Thyroid gland (tissue), 4 donors: Measurements from ENCODE around the gene ANO1. TPM values are rescaled to one million over a fixed set of nuclear protein-coding genes. Genes with fewer than 3 reads are reported as not detected.

Experiments used
- DNase-seq, 2 donors: peaks; one replicate each; pipeline ENCODE4 v3.0.0-alpha.2; 2019
- H3K27ac ChIP-seq, 3 donors: fragments of 200-600 bp; sonication (generic); 1 replicate in 2 of 3; 2 replicates in 1 of 3; pipeline ENCODE4 v1.5.1; 2016 to 2019; ENCODE audit warnings: mild to moderate bottlenecking in 1 of 3, moderate library complexity in 1 of 3
- H3K27me3 ChIP-seq: fragments of 200-600 bp; sonication (generic); one replicate; pipeline ENCODE4 v1.5.1; 2019
- H3K36me3 ChIP-seq, 2 donors: fragments of 200-600 bp; sonication (generic); one replicate each; pipeline ENCODE4 v1.5.1; 2016 to 2019
- H3K4me1 ChIP-seq, 2 donors: fragments of 200-600 bp; sonication (generic); one replicate each; pipeline ENCODE4 v1.5.1; 2017 to 2019
- H3K4me3 ChIP-seq, 3 donors: fragments of 200-600 bp; sonication (generic); replicated peaks in 1 of 3; 1 replicate in 2 of 3; 2 replicates in 1 of 3; pipeline ENCODE4 v1.5.1; 2016; ENCODE audit warnings: mild to moderate bottlenecking in 1 of 3
- H3K9me3 ChIP-seq: fragments of 200-600 bp; sonication (generic); one replicate; pipeline ENCODE4 v1.5.1; 2017
- POLR2A ChIP-seq, 2 donors: fragments of 450-650 bp; IDR thresholded peaks; one replicate each; pipeline ENCODE4 v1.6.1; 2017; ENCODE audit warnings: antibody characterized with exemption in 2 of 2, mild to moderate bottlenecking in 2 of 2, moderate library complexity in 1 of 2
- WGBS, 2 donors: methylation state at CpG; one replicate each; pipeline ENCODE4 v1.1.5; 2017; 5-methylcytosine and 5-hydroxymethylcytosine counted together
- intact Hi-C: fragments of 100-400 bp; cut with DNase I; formaldehyde crosslinking; loops from one replicate; pipeline ENCODE4 v1.15.1; 2023
- total RNA-seq, 4 donors: library from RNA; depleted of rRNA; stranded (reverse); fragments of >200 nt; gene quantifications; one replicate each; pipeline ENCODE4 v1.2.3, GENCODE V29; 2016
- TF ChIP-seq, protein P1 (sequence below), 6 experiments: fragments of 200-600 bp in 3 of 6; fragments of 450-650 bp in 3 of 6; sonication (generic) in 3 of 6; IDR thresholded peaks; one replicate each; pipeline ENCODE4 v1.5.1; 2016 to 2019; ENCODE audit warnings: antibody characterized with exemption in 6 of 6, mild to moderate bottlenecking in 2 of 6, inconsistent platforms in 1 of 6, moderate library complexity in 1 of 6

ANO1 gene
- total RNA-seq, 4 donors from 2014 or later = 25.8 to 56.2 (median 35.3) TPM

DNA sequence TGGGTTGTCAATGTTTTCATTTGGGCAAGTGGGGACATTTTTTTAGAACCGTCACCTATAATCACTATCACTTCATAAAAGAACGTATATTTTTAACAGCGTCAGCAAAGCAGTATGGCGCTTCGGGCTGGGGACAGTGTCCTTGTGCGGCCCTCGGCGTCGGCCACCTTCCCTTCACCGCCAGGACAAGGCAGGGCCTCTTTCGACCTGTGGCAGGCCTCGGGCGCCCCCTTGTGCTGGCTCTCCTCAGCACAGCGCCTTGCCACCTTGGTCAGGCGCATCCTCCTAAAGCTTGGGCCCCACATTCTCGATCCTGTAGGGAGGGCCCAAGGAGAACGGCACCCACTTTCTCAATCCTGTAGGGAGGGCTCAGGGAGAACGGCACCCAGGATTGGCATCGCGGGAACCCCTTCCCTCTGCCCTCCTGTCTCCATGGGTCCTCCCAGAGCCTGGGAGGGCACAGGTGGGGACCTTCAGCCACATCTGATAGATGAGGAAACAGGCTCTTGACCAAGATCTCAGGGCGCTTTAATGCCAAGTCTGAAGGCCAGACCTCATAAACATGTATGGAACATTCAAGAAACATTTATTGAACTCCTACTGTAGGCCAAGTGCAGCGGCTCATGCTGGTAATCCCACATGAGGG, 113.5 kb downstream of the ANO1 start:
- Histone ChIP-seq H3K27ac (no peak overlapping the region), H3K36me3 (peaks cover 0 to 4% of the 10 kb centered on the region in 2 donors), H3K27me3 (no peaks in the 10 kb centered on the region), H3K4me3 (no peak overlapping the region), H3K4me1 (no peaks in the 10 kb centered on the region), H3K9me3 (no peaks in the 10 kb centered on the region)
- intact Hi-C loops = loop anchor here (2.0 to 5.0 kb wide), 2 partner anchors 273 to 504 kb away; no protein-coding TSS in a partner anchor
- 7 to 13% methylated on average over 20 to 22 of the region's 22 CpGs for WGBS, 2 donors
- TF ChIP-seq, protein P1, sequence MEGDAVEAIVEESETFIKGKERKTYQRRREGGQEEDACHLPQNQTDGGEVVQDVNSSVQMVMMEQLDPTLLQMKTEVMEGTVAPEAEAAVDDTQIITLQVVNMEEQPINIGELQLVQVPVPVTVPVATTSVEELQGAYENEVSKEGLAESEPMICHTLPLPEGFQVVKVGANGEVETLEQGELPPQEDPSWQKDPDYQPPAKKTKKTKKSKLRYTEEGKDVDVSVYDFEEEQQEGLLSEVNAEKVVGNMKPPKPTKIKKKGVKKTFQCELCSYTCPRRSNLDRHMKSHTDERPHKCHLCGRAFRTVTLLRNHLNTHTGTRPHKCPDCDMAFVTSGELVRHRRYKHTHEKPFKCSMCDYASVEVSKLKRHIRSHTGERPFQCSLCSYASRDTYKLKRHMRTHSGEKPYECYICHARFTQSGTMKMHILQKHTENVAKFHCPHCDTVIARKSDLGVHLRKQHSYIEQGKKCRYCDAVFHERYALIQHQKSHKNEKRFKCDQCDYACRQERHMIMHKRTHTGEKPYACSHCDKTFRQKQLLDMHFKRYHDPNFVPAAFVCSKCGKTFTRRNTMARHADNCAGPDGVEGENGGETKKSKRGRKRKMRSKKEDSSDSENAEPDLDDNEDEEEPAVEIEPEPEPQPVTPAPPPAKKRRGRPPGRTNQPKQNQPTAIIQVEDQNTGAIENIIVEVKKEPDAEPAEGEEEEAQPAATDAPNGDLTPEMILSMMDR (IDR thresholded peaks at IDR 0.05) = peak; percentile 84 to 97 (median 90)
- TF ChIP-seq POLR2A (IDR thresholded peaks at IDR 0.05) = no peak
- DNase-seq = peak; percentile 80 to 82

DNA sequence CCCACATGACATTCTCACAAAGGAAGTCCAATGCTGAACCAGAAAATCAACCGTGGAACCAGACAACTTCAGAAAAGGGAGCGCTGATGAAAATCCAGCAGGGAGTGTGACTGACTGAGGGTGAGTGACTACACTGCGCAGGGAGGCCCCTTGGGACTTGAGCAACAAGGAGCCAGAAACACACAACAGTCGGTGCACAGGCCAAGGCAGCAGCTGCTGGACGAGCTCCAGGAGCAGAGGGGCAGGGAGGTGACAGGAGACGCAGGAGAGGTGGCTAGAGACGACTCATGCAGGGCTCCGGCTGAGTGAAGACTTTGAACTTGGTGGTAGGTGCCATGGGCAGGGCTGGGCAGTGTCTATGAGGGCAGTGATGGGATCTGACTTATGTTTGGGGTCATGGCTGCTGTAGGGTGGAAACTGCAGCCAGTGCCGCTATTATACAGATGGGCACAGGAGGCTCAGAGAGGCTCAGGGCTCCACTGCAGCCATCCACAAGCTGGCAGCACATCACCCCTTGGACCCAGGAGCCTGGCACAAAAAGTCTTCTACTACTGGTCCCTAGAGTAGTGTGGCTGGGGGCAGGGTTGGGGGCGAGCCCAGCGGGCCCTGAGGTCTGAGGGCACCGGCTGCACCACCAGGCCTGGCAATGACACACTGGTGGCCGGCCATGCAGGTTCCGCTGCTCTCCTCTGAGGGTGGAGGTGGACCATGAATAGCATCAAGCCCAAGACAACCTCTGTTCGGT, 114.7 kb downstream of the ANO1 start:
- H3K36me3 ChIP-seq = peaks cover 0 to 3% of the 10 kb centered on the region in 2 donors
- no peak for DNase-seq
- H3K4me1 ChIP-seq = no peaks in the 10 kb centered on the region
- no peaks in the 10 kb centered on the region for H3K9me3 ChIP-seq
- TF ChIP-seq, protein P1 (IDR thresholded peaks at IDR 0.05) = no peak
- TF ChIP-seq POLR2A (IDR thresholded peaks at IDR 0.05) = no peak
- no peak overlapping the region for H3K27ac ChIP-seq
- H3K27me3 ChIP-seq = no peaks in the 10 kb centered on the region
- H3K4me3 ChIP-seq = no peak overlapping the region
- intact Hi-C loops = loop anchor here (2.0 to 5.0 kb wide), 2 partner anchors 274 to 506 kb away; no protein-coding TSS in a partner anchor
- 52 to 65% methylated on average over 9 to 13 of the region's 15 CpGs for WGBS, 2 donors

GRCh38 chr11:70193411-70194292, 115.5 kb downstream of the ANO1 start:
- Histone ChIP-seq H3K9me3 (no peaks in the 10 kb centered on the region), H3K4me3 (no peak overlapping the region), H3K27me3 (no peaks in the 10 kb centered on the region), H3K36me3 (no peaks in the 10 kb centered on the region), H3K4me1 (no peaks in the 10 kb centered on the region), H3K27ac (no peak overlapping the region)
- TF ChIP-seq POLR2A (IDR thresholded peaks at IDR 0.05) = no peak
- TF ChIP-seq, protein P1 (IDR thresholded peaks at IDR 0.05) = no peak
- 82 to 87% methylated on average over 7 of the region's 7 CpGs for WGBS, 2 donors
- no peak for DNase-seq
- intact Hi-C loops = loop anchor here (2.0 to 5.0 kb wide), 2 partner anchors 275 to 506 kb away; no protein-coding TSS in a partner anchor

DNA sequence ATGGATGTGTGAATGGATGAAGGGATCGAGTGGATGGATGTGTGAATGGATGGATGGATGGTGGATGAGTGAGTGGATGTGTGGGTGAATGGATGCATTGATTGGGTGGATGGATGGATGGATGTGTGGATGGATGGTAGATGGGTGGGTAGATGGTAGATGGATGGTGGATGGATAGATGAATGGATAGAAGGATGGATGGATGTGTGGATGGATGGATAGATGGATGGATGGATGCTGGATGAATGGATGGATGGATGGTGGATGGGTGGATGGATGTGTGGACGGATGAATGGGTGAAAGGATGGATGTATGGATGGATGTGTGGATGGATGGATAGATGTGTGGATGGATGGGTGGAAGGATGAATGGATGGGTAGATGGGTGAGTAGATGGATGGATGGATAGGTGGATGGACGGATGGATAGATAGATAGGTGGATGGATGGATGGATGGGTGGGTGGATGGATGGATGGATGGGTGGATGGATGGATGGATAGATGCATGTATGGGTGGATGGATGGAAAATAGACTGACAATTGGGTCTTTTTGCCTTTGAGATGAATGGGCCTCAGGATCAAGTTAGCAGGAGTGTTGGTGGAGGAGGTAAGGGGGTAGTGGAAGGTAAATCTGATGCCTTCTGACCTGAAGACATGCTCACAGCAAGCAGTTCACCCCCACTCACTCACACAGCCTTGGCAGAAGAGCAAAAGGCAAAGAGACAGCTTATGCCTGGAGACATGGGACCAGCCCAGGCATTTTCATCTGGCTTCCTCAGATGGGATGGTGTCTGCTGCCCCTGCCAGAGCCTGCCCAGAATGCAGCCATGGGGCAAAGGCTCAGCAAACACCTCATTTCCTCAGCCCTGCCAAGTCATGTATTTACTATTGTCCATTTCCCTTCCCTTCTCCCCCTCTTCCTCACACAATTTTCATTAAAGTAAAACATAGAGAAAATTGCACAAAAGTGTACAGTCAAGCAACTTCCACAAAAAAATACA, 117.0 kb downstream of the ANO1 start:
- H3K4me3 ChIP-seq = no peak overlapping the region

More for the DNA sequence above, 117.0 kb downstream of the ANO1 start:
- DNase-seq = no peak
- Histone ChIP-seq H3K4me1 (no peaks in the 10 kb centered on the region), H3K9me3 (no peaks in the 10 kb centered on the region), H3K36me3 (no peaks in the 10 kb centered on the region), H3K27ac (no peak overlapping the region), H3K27me3 (no peaks in the 10 kb centered on the region)
- 80 to 86% methylated on average over 3 of the region's 3 CpGs for WGBS, 2 donors
- intact Hi-C loops = loop anchor here (5.0 kb wide), 1 partner anchor 508 kb away; no protein-coding TSS in a partner anchor
- TF ChIP-seq, protein P1 (IDR thresholded peaks at IDR 0.05) = no peak
- no peak for TF ChIP-seq POLR2A (IDR thresholded peaks at IDR 0.05)
